H1 (cell line): ENCODE data around the gene SLC1A5. TPM values are rescaled to one million over a fixed set of nuclear protein-coding genes. Genes with fewer than 3 reads are reported as not detected.

Experiments
- CTCF ChIA-PET: fragments of 300-600 bp; sonication (Branson Sonifier 250); formaldehyde crosslinking; loops from one replicate; lab custom pipeline; 2021; ENCODE audit not compliant: partially characterized antibody; lab: Charles Lee
- POLR2A ChIA-PET: fragments of 300-600 bp; sonication (Branson Sonifier 250); formaldehyde crosslinking; loops from one replicate; lab custom pipeline; 2021; ENCODE audit warnings: inconsistent platforms; ENCODE audit not compliant: partially characterized antibody; lab: Charles Lee
- DNase-seq, 2 experiments: peaks; one replicate each; pipeline versions ENCODE4 v3.0.0 to v3.0.0-alpha.2; 2010 to 2022; ENCODE audit warnings: low spot score in 2 of 2, low read depth in 1 of 2, mixed read lengths in 1 of 2
- FAIRE-seq: peaks from 2 replicates; lab custom pipeline; 2011; peaks lifted over from hg19 to GRCh38; lab: Jason Lieb, UNC
- H2AFZ ChIP-seq: 2 replicates; pipeline ENCODE4 v1.8.1; 2012; ENCODE audit warnings: low read length, inconsistent platforms
- H2AK5ac ChIP-seq: 2 replicates; pipeline ENCODE4 v1.6.1; 2013; ENCODE audit warnings: low read depth, low read length
- H2BK120ac ChIP-seq: replicated peaks from 2 replicates; pipeline ENCODE3; 2013; ENCODE audit warnings: low read depth, low read length, inconsistent platforms
- H2BK12ac ChIP-seq: 2 replicates; pipeline ENCODE4 v1.6.1; 2013; ENCODE audit warnings: low read depth, low read length
- H2BK15ac ChIP-seq: 2 replicates; pipeline ENCODE4 v1.6.1; 2013; ENCODE audit warnings: low read length
- H2BK20ac ChIP-seq: 2 replicates; pipeline ENCODE4 v1.6.1; 2013; ENCODE audit warnings: low read length
- H2BK5ac ChIP-seq: 2 replicates; pipeline ENCODE4 v1.6.1; 2013; ENCODE audit warnings: low read depth, low read length
- H3K14ac ChIP-seq: 2 replicates; pipeline ENCODE4 v1.6.1; 2013; ENCODE audit warnings: inconsistent platforms; ENCODE audit not compliant: insufficient read length
- H3K18ac ChIP-seq: 2 replicates; pipeline ENCODE4 v1.6.1; 2013; ENCODE audit warnings: low read length; ENCODE audit errors: extremely low read depth
- H3K23ac ChIP-seq: 2 replicates; pipeline ENCODE4 v1.6.1; 2013; ENCODE audit warnings: inconsistent platforms; ENCODE audit not compliant: insufficient read length
- H3K23me2 ChIP-seq: 2 replicates; pipeline ENCODE4 v1.6.1; 2013; ENCODE audit warnings: low read depth, low read length
- H3K27ac ChIP-seq: 2 replicates; pipeline ENCODE4 v1.6.1; 2011; ENCODE audit warnings: low read depth, low read length, inconsistent platforms
- H3K27me3 ChIP-seq, 4 experiments: replicated peaks in 1 of 4; 1 replicate in 1 of 4; 2 replicates in 3 of 4; pipeline versions ENCODE4 v1.6.1 to v1.8.1; 2011 to 2013; ENCODE audit warnings: low read length in 3 of 4, mild to moderate bottlenecking in 3 of 4, inconsistent platforms in 2 of 4, mixed read lengths in 2 of 4, moderate library complexity in 1 of 4; ENCODE audit not compliant: control insufficient read depth in 3 of 4, insufficient read depth in 3 of 4; ENCODE audit errors: extremely low read depth in 1 of 4
- H3K36me3 ChIP-seq, 4 experiments: 2 replicates each; pipeline versions ENCODE4 v1.6.1 to v1.8.1; 2011 to 2013; ENCODE audit warnings: mild to moderate bottlenecking in 4 of 4, low read length in 3 of 4, moderate library complexity in 2 of 4, control low read depth in 1 of 4, inconsistent platforms in 1 of 4; ENCODE audit not compliant: insufficient read depth in 4 of 4, control insufficient read depth in 2 of 4
- H3K4ac ChIP-seq: replicated peaks from 2 replicates; pipeline ENCODE3; 2013; ENCODE audit warnings: low read length, low read depth, mixed read lengths, inconsistent platforms; ENCODE audit not compliant: insufficient read length
- H3K4me1 ChIP-seq, 4 experiments: replicated peaks in 1 of 4; 1 replicate in 1 of 4; 2 replicates in 3 of 4; pipeline versions ENCODE4 v1.6.1 to v1.8.1; 2011 to 2013; ENCODE audit warnings: low read length in 3 of 4, inconsistent platforms in 2 of 4, mixed read lengths in 1 of 4; ENCODE audit not compliant: insufficient read depth in 4 of 4, control insufficient read depth in 3 of 4
- H3K4me2 ChIP-seq, 2 experiments: 2 replicates each; pipeline versions ENCODE4 v1.6.1 to v1.8.1; 2011 to 2013; ENCODE audit warnings: low read depth in 2 of 2, low read length in 2 of 2, control low read depth in 1 of 2, inconsistent platforms in 1 of 2, mild to moderate bottlenecking in 1 of 2; ENCODE audit not compliant: insufficient read depth in 1 of 2
- H3K4me3 ChIP-seq, 4 experiments: fragments of 200-600, 300-600 bp in 1 of 4; sonication (generic), shearing (Covaris generic), sonication (Bioruptor Twin) in 1 of 4; 2 replicates each; pipeline versions ENCODE4 v1.5.1 to v1.8.1; 2011 to 2016; ENCODE audit warnings: low read length in 4 of 4, low read depth in 3 of 4, control low read depth in 2 of 4, inconsistent platforms in 2 of 4, mild to moderate bottlenecking in 2 of 4, mixed read lengths in 1 of 4, moderate library complexity in 1 of 4; ENCODE audit not compliant: insufficient read depth in 2 of 4; ENCODE audit errors: extremely low read depth in 1 of 4
- H3K56ac ChIP-seq: replicated peaks from 2 replicates; pipeline ENCODE3; 2013; ENCODE audit warnings: low read depth, mild to moderate bottlenecking, mixed read lengths, low read length, inconsistent platforms; ENCODE audit not compliant: insufficient read length
- H3K79me1 ChIP-seq: 2 replicates; pipeline ENCODE4 v1.6.1; 2013; ENCODE audit warnings: low read depth, low read length, control low read depth
- H3K79me2 ChIP-seq, 2 experiments: 2 replicates each; pipeline versions ENCODE4 v1.6.1 to v1.8.1; 2012 to 2013; ENCODE audit warnings: low read length in 2 of 2, mild to moderate bottlenecking in 2 of 2, inconsistent platforms in 1 of 2; ENCODE audit not compliant: insufficient read depth in 2 of 2, control insufficient read depth in 1 of 2
- H3K9ac ChIP-seq, 4 experiments: replicated peaks in 1 of 4; 1 replicate in 1 of 4; 2 replicates in 3 of 4; pipeline versions ENCODE4 v1.6.1 to v1.8.1; 2011 to 2013; ENCODE audit warnings: low read depth in 3 of 4, low read length in 3 of 4, control low read depth in 2 of 4, mild to moderate bottlenecking in 2 of 4, moderate library complexity in 2 of 4, inconsistent platforms in 1 of 4; ENCODE audit errors: extremely low read depth in 1 of 4
- H3K9me3 ChIP-seq, 2 experiments: 2 replicates each; pipeline versions ENCODE4 v1.6.1 to v1.8.1; 2012 to 2013; ENCODE audit warnings: mild to moderate bottlenecking in 2 of 2, moderate library complexity in 2 of 2, control low read depth in 1 of 2, inconsistent platforms in 1 of 2, low read depth in 1 of 2, low read length in 1 of 2, mixed read lengths in 1 of 2; ENCODE audit not compliant: insufficient read depth in 2 of 2
- H4K20me1 ChIP-seq, 2 experiments: replicated peaks in 1 of 2; 2 replicates each; pipeline versions ENCODE3 to v1.8.1; 2011 to 2013; ENCODE audit warnings: inconsistent platforms in 2 of 2, low read length in 2 of 2, mild to moderate bottlenecking in 1 of 2; ENCODE audit not compliant: insufficient read depth in 2 of 2, control insufficient read depth in 1 of 2
- H4K5ac ChIP-seq: 2 replicates; pipeline ENCODE4 v1.6.1; 2013; ENCODE audit warnings: low read length, low read depth, mixed read lengths, inconsistent platforms; ENCODE audit not compliant: insufficient read length
- H4K8ac ChIP-seq: 2 replicates; pipeline ENCODE4 v1.8.0; 2013; ENCODE audit warnings: mild to moderate bottlenecking, moderate library complexity, low read length, inconsistent platforms; ENCODE audit not compliant: insufficient read depth; ENCODE audit errors: extremely low read depth
- H4K91ac ChIP-seq: replicated peaks from 2 replicates; pipeline ENCODE3; 2013; ENCODE audit warnings: low read length, mixed read lengths, inconsistent platforms; ENCODE audit not compliant: insufficient read length
- CTBP2 ChIP-seq: IDR thresholded peaks from 2 replicates; pipeline ENCODE4 v1.7.0; 2011; ENCODE audit warnings: borderline replicate concordance, mild to moderate bottlenecking, moderate library complexity, mixed read lengths, low read length; ENCODE audit not compliant: insufficient read depth, insufficient read length
- GABPA ChIP-seq: IDR thresholded peaks from 2 replicates; pipeline ENCODE4 v1.6.1; 2011; ENCODE audit warnings: mild to moderate bottlenecking, low read length, moderate library complexity, borderline replicate concordance; ENCODE audit not compliant: insufficient read depth
- GTF2F1 ChIP-seq: IDR thresholded peaks from 2 replicates; pipeline ENCODE4 v1.6.1; 2012; ENCODE audit warnings: low read depth, low read length, improper control_type of control experiment, borderline replicate concordance
- JUN ChIP-seq: IDR thresholded peaks from 2 replicates; pipeline ENCODE4 v1.6.1; 2011; ENCODE audit warnings: low read depth, mild to moderate bottlenecking, improper control_type of control experiment, low read length
- KDM5A ChIP-seq: fragments of 200-600 bp; IDR thresholded peaks from 2 replicates; pipeline ENCODE4 v1.7.1; 2012; ENCODE audit warnings: mild to moderate bottlenecking, low read length, inconsistent platforms, mixed read lengths
- NANOG ChIP-seq: IDR thresholded peaks from 2 replicates; pipeline ENCODE4 v1.6.1; 2011; ENCODE audit warnings: low read length, low read depth, mild to moderate bottlenecking, inconsistent platforms; ENCODE audit not compliant: insufficient read depth, poor library complexity, severe bottlenecking
- SP1 ChIP-seq: IDR thresholded peaks from 2 replicates; pipeline ENCODE4 v1.6.1; 2011; ENCODE audit warnings: low read depth, low read length
- SRF ChIP-seq: IDR thresholded peaks from 2 replicates; pipeline ENCODE4 v1.6.1; 2011; ENCODE audit warnings: mild to moderate bottlenecking, low read depth, low read length, moderate library complexity
- WGBS, 2 experiments: shearing (Covaris generic) in 1 of 2; methylation state at CpG; one replicate each; pipeline versions ENCODE4 v1.1.6 to v1.1.7; 2013 to 2015; ENCODE audit warnings: low lambda C conversion rate in 2 of 2, mixed read lengths in 2 of 2, inconsistent platforms in 1 of 2, low coverage in 1 of 2, missing lambda C conversion rate in 1 of 2; ENCODE audit not compliant: insufficient replicate concordance in 2 of 2, insufficient coverage in 1 of 2, insufficient read length in 1 of 2; ENCODE audit errors: extremely low coverage in 1 of 2, missing lambda C conversion rate in 1 of 2; 5-methylcytosine and 5-hydroxymethylcytosine counted together
- polyA plus RNA-seq, 7 experiments: library from polyadenylated mRNA; depleted of rRNA in 3 of 7; stranded (reverse) in 5 of 7; unstranded in 2 of 7; fragments of >200 nt in 5 of 7; fragments of 200-250 nt in 2 of 7; gene quantifications; 1 replicate in 5 of 7; 2 replicates in 1 of 7; 4 replicates in 1 of 7; pipeline versions ENCODE4 v1.2.1 to v1.2.3, GENCODE V29; 2011 to 2013; ENCODE audit warnings: missing spikeins in 2 of 7, mixed read lengths in 2 of 7
- total RNA-seq: library from RNA; stranded (reverse); fragmentation: NEBNext Ultra II Directional; extraction: Animal tissue kit (Norgen Biotek cat#: 25700); gene quantifications from 2 replicates; pipeline ENCODE4 v1.2.1, GENCODE V29; 2021

The SLC1A5 gene
- total and polyA plus RNA-seq, 2 of the 8 experiments (the other 6 are each of a cell fraction or from before 2014, with no cell fraction given) = 291 to 351 TPM

- H3K9ac ChIP-seq = no peak overlapping the region
- peaks cover 45 to 46% of the 10 kb centered on the region in 2 experiments for H4K20me1 ChIP-seq
- no peak overlapping the region for H2AFZ ChIP-seq
- H3K23ac ChIP-seq = no peak overlapping the region
- WGBS, 2 experiments = 88% methylated on average over 19 of the region's 19 CpGs; no CpG with 5 or more reads in 1 of the 2 experiments
- H2AK5ac ChIP-seq = no peak overlapping the region
- no peak overlapping the region for H3K4ac ChIP-seq
- no peaks in the 10 kb centered on the region for H3K27me3 ChIP-seq
- H3K79me2 ChIP-seq = peaks cover 18 to 71% of the 10 kb centered on the region in 2 experiments
- H3K79me1 ChIP-seq = peaks cover 15% of the 10 kb centered on the region; the same call in 1 of the 2 replicates
- peaks cover 15 to 40% (median 31%) of the 10 kb centered on the region in 4 experiments for H3K36me3 ChIP-seq
- FAIRE-seq = no peak
- no peak overlapping the region for H2BK12ac ChIP-seq
- TF ChIP-seq NANOG (no peak), CTBP2 (no peak), SRF (no peak), SP1 (no peak), KDM5A (no peak), GTF2F1 (no peak), GABPA (no peak), JUN (no peak)
- no peaks in the 10 kb centered on the region for H3K23me2 ChIP-seq
- H4K91ac ChIP-seq = no peak overlapping the region
- H3K9me3 ChIP-seq = no peaks in the 10 kb centered on the region
- H3K14ac ChIP-seq = no peak overlapping the region
- H2BK15ac ChIP-seq = no peak overlapping the region
- ChIA-PET CTCF (interaction anchor here (0.9 to 3.7 kb wide), 9 partner anchors 9 to 253 kb away, joined by 3 to 16 read pairs (median 4); no protein-coding TSS in a partner anchor), POLR2A (interaction anchor here (0.8 to 1.7 kb wide), 6 partner anchors 10 to 43 kb away, joined by 3 to 6 read pairs (median 4); no protein-coding TSS in a partner anchor)
- H2BK5ac ChIP-seq = no peak overlapping the region
- no peak overlapping the region for H4K5ac ChIP-seq
- no peak overlapping the region for H3K27ac ChIP-seq
- no peak overlapping the region for H3K56ac ChIP-seq
- H2BK120ac ChIP-seq = no peak overlapping the region
- no peak overlapping the region for H3K4me3 ChIP-seq
- peaks cover 0 to 11% (median 4%) of the 10 kb centered on the region in 4 experiments; a peak in 4 of 7 replicates for H3K4me1 ChIP-seq
- no peak overlapping the region for H2BK20ac ChIP-seq
- H4K8ac ChIP-seq = no peak overlapping the region
- H3K4me2 ChIP-seq = no peak overlapping the region
- H3K18ac ChIP-seq = no peak overlapping the region
- no peak for DNase-seq
Observed at GRCh38 chr19:46737761-46738171, 50.6 kb downstream of the SLC1A5 start.
